Dermis blood vessel endothelial cell (primary cell): Measurements from ENCODE around the gene PTPRN2. TPM values are rescaled to one million over a fixed set of nuclear protein-coding genes. Genes with fewer than 3 reads are reported as not detected.

Experiments used
- DNase-seq: peaks from one replicate; pipeline ENCODE4 v3.0.0; 2010
- total RNA-seq: library from RNA; depleted of rRNA; stranded (reverse); fragments of >200 nt; gene quantifications from 2 replicates; pipeline ENCODE4 v1.2.3, GENCODE V29; 2014

The PTPRN2 gene
- total RNA-seq, 1 donor from 2014 or later, result 2.2 TPM

- no peak for DNase-seq
These were observed 484.2 kb downstream of the PTPRN2 start for GRCh38 chr7:158103378-158103777.

- DNase-seq, result no peak
These were observed 484.7 kb downstream of the PTPRN2 start for GRCh38 chr7:158102897-158103296.

DNA sequence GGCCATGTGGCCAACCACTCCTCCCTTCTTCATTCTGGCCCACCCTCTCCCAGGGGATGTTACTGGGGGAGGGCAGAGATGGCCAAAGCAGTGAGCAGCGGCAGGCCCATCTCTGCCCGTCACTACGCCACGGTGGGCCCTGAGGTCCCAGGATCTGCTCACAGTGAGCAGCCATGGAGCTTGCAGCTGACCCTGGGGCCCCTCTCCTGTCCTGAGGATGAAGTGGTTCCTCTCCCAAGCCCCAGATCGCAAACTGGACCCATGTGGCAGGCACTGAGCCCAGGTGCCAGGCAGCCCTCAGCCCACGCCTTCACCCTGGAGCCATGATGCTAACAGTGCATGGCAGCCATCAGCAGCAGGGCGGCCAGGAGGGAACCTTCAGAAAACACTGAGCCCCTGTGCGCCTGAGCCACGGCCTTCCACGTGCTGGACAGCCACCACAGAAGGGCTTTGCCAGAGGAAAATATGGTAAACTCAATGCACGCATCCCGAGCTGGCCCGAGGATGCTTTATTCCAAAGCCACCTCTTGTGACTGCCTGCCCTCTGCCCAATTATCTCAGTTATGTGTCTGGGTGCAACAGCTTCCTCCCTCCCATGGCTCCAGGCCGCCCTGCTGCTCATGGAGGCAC is 485.7 kb downstream of the PTPRN2 start:
- DNase-seq, result no peak

- no peak for DNase-seq
These were observed 489.2 kb downstream of the PTPRN2 start for GRCh38 chr7:158098125-158099030.

DNA sequence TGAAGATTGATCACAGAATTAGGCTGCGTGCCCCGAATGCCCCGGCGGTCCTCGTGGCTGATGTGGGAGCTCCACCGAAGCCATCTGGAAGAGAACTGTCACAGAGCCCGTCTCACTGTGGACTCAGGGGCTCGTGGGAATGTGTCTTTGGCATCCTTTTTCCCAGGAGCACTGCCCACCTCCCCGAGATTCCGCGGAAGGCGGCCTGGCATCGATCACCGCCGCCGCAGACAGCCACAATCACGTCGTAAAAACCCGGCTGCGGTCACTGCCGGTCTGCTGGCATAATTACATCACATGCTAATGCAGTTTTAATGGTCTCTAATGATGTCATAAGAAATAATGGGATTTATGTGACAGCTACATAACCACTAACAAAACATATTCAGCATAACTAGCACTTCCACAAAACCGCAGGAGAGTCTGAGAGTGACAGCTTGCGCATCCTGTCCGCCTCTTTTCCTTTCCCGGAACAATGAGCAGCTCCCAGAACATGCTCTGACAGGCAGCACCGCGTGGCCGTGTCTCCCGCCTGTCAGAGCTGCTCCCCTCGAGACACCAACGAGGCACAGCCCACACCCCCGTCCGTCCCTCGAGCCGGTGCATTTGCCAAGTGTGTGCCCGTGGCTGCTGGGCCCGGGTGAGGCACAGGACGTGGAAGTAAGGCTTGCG is 490.0 kb downstream of the PTPRN2 start:
- DNase-seq, result no peak

DNA sequence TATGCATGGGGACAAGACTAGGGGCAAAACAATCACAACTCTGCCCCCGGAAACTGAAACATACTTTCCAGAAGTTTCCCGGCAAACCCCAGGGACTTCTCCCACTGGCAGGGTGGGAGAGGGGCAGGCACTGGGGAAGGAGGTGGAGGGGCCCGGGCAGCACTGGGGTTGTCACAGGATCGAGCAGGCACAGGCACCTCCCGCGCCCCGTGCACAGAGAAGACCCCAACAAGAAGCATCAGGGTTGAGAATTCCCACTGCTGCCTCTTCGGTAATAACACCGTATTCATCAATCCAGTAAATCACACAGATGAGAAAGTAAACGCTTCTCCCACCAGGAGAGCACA is 490.5 kb downstream of the PTPRN2 start:
- DNase-seq, result no peak

- DNase-seq, result no peak
These were observed 491.0 kb downstream of the PTPRN2 start for GRCh38 chr7:158096582-158096981.

DNA sequence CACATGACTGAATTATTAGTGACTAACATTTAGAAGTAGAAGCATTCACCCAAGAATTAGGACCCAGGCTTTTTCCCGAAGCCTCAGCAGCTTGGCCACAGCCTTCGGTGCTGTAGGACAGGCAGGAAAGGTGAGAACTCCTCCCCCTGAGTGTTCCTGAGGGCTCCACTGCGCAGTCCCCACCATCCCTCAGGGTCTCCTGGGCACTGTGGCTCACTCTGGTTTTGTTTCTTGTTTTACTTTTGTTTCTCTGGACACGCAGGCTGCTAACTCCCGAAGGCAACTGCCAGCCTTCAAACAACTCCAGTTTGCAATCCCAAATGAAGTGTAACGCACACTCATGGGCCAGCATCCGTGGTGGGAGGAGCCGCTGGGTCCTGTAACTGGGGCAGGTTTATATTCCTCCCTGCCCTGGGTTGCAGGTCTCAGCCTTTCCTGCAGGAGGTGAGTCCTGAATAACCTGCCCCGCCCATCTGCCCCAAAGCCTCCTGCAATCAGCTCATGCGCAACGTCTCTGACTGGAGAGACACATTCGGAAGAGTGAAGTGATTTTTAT is 492.9 kb downstream of the PTPRN2 start:
- no peak for DNase-seq

GRCh38 chr7:158094046-158094445 is 493.6 kb downstream of the PTPRN2 start:
- no peak for DNase-seq

DNA sequence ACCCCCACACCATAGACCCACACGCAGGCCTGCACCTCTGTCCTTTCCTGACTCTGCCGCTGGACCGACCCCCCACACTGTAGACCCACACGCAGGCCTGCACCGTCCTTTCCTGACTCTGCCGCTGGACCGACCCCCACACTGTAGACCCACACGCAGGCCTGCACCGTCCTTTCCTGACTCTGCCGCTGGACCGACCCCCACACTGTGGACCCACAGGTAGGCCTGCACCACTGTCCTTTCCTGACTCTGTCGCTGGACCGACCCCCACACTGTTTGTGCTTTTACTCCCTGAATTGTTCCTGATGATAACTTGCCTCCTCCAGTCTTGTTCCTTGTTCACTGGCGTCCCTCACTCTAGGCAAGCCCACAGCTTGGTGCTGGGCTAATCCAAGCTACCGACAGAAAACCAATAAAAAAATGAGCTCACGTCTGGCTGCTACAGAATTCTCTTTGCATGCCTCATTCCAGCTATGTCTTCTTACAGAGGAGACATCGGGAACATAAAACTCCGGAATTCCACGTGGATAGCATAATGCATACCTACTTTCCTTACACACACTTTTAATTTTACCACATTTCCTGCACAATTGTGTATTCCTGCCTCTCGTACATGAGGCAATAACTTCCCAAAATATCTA is 494.3 kb downstream of the PTPRN2 start:
- no peak for DNase-seq

DNA sequence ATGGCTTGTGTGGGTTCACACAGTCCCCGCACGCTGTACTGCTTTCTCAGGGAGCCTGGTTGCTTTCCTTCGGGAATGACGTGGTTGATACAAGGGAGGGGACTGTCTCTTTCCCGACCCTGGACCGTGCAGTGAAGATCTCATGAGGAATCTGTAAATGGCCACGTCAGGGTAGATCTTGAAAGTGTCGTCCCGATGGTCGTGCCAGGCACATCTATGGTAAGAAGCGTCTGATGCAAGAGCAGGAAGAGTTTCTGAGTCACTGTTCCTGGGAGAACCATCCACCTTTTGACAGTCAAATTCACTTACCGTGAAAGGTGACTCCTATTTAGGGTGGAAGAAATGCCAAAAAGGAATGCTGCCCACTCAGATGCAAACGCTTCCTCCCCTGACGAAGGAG is 500.4 kb downstream of the PTPRN2 start:
- DNase-seq, result no peak

GRCh38 chr7:158085741-158086695 is 501.6 kb downstream of the PTPRN2 start:
- DNase-seq, result no peak

DNA sequence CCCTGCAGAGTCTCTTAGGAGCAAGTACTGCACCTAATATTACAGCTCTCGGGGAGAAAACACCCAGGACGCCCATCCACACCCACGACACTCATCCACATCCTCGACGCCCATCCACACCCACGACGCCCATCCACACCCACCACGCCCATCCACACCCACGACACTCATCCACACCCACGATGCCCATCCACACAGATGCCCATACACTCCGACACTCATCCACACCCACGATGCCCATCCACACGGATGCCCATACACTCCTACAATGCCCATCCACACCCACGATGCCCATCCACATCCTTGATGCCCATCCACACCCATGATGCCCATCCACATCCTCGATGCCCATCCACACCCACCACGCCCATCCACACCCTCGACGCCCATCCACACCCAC is 503.1 kb downstream of the PTPRN2 start:
- DNase-seq, result no peak

DNA sequence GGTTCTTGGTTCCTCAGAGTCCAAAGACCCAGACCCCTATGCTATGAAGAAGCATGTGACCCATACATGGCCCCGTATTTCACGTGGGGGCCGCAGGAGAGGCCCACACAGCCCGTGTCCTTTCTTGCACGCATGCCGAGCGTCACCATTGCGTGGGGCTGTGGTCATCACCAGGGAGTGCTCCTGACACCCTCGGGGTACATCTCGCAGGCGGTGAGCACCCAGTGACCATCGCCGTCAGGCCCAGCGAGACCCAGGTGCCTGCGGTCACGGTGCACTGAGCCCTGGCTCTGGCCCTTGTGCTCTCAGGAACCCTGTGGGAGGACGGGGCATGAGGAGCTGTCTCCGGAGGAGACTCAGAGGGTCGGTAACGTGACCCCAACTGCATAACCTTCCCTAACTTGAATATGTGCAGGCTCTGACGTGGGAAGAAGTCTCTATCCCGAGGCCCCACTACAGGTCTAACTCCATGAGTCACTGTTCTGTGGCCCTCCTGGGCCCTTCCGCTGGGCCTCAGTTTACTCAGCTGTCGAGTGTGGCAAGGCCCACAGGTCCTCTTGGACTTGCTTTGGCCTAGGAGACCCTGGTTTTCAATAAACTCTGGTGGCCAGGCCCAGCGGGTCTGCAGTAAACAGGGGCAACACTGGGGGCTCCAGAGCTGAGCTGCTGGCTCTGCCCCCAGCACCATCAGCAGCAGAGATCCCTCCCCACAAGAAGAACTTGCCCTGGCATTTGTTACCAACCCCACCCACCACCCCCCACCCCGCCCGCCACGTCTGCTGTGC is 503.9 kb downstream of the PTPRN2 start:
- DNase-seq, result no peak

DNA sequence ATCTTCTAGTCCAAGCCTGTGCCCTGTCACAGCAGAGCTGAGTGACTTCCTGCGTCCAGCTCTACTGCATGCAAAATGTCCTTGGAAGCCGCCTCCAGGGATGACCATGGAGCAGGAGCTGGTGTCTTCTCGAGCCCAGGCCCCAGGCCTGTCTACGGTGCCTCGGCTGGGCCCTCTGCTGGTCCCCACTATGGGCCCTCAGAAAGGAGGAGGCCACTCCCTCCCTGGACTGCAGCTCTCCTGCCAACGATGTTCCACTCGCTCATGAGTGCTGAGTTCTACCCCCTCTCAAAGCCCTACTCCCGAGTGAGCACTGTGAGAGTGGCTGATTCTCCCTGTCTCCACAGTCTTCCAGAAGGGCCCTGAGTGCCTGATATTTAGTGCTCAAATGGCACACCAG is 504.9 kb downstream of the PTPRN2 start:
- DNase-seq, result no peak

DNA sequence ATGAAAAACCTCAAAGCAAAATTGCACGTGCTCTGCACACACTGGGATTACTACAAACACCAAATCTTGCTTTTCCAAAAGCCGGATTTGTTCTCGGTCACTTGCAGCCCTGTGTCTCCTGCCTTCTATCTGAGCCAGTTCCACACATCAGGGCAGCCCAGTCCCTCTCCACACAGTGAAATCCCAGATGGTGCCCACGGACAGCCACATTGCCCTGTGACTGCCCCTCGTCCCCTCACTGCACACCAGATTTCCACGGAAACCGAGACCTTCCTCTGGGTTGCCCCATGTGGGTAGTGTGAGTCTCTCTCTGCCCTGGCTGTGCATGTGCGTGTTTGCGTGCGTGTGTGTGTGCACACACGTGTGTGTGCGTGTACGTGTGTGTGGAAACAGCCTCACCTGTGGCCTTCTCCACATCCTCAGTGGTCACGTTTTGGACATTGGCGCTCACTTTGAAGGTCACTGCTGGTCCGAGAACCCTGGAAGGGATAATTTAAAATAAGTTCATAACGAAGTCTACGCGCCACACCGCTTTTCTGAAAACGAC is 506.7 kb downstream of the PTPRN2 start:
- DNase-seq, result no peak

DNA sequence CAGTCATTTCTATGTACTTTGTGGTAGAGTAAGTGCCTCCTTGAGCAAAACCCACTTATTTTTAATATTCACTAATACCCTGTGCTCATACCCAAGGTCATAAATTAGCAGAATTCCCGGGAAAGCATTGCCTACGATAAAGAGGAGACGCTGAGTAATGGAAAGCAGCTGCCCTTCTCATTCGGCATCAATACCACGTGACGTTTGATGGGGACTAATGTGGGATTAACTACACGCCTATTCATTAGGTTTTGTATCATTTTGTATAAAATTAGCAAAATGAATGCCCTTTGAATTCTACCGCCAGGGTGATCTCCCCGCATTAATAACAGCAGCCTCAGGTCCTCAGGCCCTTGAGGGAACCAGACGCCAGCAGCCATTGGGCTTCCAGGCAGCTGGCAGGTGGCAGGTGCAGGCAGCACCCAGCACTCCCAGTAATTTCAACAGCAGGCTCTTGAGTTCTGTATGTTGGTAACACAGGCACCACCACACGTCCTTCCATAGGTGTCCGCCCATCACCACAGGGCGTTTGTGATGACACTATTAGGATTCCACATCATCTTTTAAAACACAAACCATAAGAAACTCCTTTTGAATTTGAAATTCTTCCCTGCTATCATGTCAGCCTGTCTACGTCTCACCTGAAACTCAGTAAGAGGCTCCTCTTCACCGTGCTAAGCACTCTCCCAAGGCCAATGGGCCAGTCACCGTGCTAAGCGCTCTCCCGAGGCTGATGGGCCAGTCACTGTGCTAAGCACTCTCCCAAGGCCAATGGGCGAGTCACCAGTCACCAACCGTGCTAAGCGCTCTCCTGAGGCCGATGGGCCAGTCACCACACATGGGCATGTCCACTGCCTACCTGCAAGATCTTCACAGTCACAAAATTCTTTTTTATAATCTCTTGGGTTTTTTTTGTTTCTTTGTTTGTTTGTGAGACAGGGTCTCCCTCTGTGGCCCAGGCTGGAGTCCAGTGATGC is 509.4 kb downstream of the PTPRN2 start:
- DNase-seq, result no peak

DNA sequence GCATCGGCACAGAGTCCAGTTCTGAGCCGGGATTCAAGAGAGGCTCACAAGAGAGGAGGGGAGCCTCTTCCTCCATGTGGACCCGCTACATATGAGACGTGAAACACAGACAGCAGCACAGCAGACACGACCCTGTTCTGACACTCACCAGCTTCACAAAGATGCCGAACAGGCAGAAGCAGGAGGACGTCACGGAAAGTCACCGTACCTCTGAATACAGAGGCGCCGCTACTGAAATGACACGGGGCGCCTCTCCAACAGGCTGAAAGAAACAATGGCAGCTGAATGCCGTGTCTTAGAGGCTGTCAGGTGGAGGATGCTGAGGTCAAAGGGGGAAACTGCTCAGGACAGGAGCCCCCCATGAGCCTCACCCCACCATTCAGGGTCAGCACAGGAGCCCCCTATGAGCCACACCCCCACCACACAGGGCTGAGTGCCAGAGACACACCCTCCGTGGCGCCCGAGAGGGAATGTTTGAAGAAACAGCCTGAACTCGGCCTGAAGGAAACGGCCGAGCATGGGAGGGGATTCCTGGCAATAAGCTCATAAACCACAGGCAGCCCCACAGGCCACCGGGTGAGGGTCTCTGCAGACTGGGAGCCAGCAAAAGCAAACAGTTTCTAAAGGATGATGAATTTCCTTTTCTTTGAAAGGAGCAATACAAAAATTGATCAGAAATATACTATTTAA is 510.3 kb downstream of the PTPRN2 start:
- DNase-seq, result no peak

- DNase-seq, result no peak
These were observed 511.0 kb downstream of the PTPRN2 start for GRCh38 chr7:158076656-158077055.
